ENCODE measurements around the gene COL4A2. TPM values are rescaled to one million over a fixed set of nuclear protein-coding genes. Genes with fewer than 3 reads are reported as not detected.
"Not testable (repeated sequence)": the region's sequence is repeated elsewhere in the genome, so short reads cannot be mapped to it uniquely, and the experiment has no call there.

Gene COL4A2
- total RNA-seq, 1 donor from 2014 or later, result 332 TPM

- no peak for DNase-seq (ENCODE audit: low spot score)
These were observed 189.2 kb downstream of the COL4A2 start for GRCh38 chr13:110496281-110496680.

- no peak for DNase-seq (ENCODE audit: low spot score)
These were observed 189.9 kb downstream of the COL4A2 start for GRCh38 chr13:110497003-110497402.

- DNase-seq (ENCODE audit: low spot score), result not testable (repeated sequence)
These were observed 190.8 kb downstream of the COL4A2 start for GRCh38 chr13:110497896-110498295.

DNA sequence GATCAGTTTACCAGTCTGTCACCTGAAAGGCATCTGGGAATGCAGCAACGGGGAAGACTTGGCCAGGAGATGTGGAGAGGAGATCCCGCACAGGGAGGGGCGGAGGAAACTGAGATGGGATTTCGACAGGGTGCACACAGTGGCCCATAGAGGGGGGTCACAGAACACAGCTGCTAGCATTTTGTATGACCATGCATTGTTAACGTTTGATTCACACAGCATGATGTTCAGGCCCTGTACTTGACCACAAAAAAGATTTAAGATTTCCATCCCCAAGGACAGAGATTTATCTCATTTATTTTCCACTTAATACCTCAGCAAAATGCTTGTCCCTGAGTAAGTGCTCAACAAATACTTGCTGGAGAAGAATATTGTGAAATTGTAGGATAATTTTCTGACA, 191.2 kb downstream of the COL4A2 start:
- no peak for DNase-seq (ENCODE audit: low spot score)

DNA sequence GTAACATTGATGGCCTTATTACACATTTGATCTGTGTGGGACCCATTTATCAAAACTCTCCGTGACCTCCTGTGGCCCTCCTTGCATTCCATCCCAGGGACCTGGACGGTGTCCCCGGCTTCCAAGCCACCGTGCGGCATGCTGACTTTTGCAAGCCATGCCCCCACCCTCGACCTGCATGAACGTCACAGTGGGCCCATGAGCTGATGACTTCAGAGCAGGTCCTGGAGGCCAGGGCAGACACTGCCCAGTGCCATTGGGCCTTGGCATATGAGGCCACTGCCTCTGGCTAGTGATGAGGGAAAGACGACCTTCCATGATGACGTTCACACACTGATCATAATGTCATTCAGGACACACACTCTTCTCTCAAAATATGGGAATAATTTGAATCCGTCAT, 191.7 kb downstream of the COL4A2 start:
- DNase-seq (ENCODE audit: low spot score), result no peak

GRCh38 chr13:110499621-110500281, 192.7 kb downstream of the COL4A2 start:
- no peak for DNase-seq (ENCODE audit: low spot score)

- no peak for DNase-seq (ENCODE audit: low spot score)
These were observed 193.3 kb downstream of the COL4A2 start for GRCh38 chr13:110500341-110500740.

GRCh38 chr13:110501188-110501587, 194.1 kb downstream of the COL4A2 start:
- DNase-seq (ENCODE audit: low spot score), result no peak

GRCh38 chr13:110503037-110503901, 196.2 kb downstream of the COL4A2 start:
- DNase-seq (ENCODE audit: low spot score), result no peak

DNA sequence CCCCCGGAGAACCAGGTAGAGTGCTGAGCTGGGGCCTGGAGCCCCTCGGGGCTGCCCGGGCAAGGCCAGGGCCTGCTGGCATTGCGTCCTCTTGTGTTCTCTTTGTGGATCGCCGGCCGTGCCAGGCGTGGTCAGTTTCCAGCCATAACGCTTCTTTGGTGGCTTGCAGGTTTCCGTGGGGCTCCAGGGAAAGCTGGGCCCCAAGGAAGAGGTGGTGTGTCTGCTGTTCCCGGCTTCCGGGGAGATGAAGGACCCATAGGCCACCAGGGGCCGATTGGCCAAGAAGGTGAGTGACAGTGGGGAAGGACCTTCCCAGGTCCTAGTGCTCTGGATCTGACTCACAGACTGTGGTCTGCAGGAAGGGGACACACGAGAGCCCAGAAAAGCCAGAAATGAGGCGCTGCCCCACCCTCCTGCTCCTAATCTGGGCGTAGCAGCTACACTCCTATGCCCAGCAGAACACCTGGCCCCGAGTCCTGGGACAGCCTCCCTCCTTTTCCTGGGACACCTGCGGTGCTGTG, 197.0 kb downstream of the COL4A2 start:
- no peak for DNase-seq (ENCODE audit: low spot score)

DNA sequence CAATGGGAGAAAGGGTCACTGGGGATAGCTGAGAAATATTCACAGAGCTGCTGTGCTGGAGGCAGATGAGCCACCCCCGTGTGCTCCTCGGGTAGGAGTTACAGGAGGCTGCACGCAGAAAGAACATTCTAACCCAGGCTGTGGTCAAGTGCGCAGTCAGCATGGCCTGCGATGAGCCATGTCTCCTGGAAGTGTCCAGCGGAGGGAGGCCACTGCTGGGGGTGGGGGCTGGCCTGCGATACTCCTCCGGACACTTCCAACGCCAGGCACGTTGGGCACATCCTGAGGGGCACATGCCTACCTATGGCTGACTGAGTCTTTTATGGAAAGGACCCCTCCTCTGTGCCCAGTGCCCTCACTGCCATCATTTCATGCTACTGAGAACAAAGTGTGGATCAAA, 198.5 kb downstream of the COL4A2 start:
- DNase-seq (ENCODE audit: low spot score), result no peak

- DNase-seq (ENCODE audit: low spot score), result no peak
These were observed 199.3 kb downstream of the COL4A2 start for GRCh38 chr13:110506396-110506795.

- DNase-seq (ENCODE audit: low spot score), result peak; percentile 92
These were observed 199.9 kb downstream of the COL4A2 start for GRCh38 chr13:110506859-110507566.

DNA sequence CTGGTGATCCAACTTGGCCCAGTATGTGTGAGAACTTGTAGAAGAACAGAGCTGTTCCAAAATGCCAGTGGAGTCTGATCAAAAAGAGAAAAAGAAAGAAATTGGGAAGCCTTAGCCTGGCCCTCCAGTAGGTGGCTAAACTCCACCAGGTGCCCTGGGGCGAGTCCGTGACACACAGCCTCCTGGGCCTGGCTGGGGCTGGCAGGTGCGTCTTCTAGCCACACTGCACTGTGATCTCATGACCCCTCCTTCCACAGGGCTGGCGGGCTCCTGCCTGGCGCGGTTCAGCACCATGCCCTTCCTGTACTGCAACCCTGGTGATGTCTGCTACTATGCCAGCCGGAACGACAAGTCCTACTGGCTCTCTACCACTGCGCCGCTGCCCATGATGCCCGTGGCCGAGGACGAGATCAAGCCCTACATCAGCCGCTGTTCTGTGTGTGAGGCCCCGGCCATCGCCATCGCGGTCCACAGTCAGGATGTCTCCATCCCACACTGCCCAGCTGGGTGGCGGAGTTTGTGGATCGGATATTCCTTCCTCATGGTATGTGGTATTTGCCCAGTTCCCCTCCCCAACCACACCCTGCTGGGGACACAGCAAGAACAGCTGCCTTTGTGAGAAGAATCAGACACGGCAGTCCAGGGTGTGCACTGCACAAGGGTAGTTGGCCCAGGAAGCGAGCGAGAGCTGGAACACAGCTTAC, 200.7 kb downstream of the COL4A2 start:
- DNase-seq (ENCODE audit: low spot score), result peak; percentile 79

DNA sequence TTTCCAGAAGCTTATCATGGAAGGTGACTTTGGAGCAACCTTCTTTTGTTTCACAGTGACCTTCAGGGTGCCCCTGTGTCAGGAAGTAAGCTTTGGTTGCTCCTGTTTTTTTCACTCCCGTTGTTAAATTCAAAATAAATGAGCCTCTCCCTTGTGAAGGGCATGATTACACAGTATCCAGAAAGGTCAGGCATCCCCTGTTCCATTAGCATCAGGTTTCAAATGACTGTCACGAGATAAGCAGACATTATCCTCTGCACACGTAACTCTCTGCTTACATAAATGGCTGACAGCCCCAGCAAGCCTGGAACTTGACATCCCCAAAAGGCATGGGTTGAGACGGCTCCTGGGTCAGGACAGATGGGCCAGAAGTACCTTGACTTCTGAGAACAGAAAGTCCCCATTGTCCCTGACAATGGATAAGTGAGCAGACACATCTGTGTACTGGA, 202.4 kb downstream of the COL4A2 start:
- DNase-seq (ENCODE audit: low spot score), result no peak

DNA sequence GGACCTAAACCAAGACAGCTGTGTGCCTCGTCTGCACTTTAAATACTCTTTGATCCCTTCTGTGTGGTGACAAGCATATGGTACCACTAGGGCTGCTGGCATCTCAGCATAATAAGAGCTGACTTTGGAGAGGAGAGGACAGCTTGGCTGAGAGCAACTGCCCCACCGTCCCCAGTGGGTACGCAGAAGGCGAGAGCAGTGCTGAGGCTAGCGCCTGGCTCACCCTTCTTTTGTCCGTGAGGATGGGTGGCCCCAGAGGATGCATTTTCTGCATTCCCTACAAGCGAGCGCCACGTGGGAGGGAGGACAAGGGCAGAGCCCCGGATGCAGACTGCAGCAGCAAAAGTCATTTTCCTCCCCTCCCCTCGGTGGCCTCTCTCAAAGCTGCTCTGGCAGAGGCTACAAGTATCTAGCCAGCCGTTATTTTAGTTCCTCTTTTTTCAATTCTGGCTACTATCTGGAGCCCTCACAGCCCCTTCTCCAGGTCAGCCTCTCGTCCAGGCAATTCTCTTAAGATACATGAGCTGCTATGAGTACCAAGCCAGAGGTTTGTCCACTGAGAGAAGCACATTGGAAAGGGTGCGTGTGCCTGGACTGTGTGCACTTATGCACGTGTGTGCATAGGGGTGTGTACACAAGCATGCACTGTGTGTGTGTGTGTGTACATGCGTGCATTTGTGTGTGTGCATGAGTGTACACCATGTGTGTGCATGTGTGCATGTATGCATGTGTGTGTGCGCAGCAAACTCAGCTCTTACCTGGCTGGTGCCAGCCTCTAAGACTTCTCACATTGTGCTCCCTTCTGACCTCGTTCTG, 203.1 kb downstream of the COL4A2 start:
- no peak for DNase-seq (ENCODE audit: low spot score)

- DNase-seq (ENCODE audit: low spot score), result no peak
These were observed 204.6 kb downstream of the COL4A2 start for GRCh38 chr13:110511509-110512181.

DNA sequence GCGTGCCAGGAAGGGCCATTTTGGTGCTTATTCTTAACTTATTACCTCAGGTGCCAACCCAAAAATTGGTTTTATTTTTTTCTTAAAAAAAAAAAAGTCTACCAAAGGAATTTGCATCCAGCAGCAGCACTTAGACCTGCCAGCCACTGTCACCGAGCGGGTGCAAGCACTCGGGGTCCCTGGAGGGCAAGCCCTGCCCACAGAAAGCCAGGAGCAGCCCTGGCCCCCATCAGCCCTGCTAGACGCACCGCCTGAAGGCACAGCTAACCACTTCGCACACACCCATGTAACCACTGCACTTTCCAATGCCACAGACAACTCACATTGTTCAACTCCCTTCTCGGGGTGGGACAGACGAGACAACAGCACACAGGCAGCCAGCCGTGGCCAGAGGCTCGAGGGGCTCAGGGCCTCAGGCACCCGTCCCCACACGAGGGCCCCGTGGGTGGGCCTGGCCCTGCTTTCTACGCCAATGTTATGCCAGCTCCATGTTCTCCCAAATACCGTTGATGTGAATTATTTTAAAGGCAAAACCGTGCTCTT, 205.2 kb downstream of the COL4A2 start:
- DNase-seq (ENCODE audit: low spot score), result no peak

DNA sequence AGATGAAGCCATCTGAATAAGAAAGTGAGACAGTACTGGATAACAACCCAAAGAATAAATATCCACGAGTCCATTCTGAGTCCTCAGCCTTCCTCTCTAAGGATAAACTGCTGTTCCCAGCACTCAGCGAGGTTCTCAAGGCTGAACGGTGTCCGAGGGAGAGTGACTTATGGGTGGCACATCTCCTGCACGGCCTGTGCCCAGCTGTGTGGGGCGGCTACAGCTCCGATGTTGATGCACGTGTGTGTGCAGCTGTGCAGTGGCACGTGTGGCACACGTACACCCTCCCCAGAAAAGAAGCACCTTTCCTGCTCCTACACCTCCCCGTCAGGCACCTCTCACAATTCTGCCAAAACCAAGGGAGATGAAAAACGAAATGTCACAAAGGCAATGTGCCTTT, 209.4 kb downstream of the COL4A2 start:
- no peak for DNase-seq (ENCODE audit: low spot score)
